Right lobe of liver (tissue), 6 donors: ENCODE measurements around the gene MSANTD1. TPM values are rescaled to one million over a fixed set of nuclear protein-coding genes. Genes with fewer than 3 reads are reported as not detected.
"Not testable (repeated sequence)": the region's sequence is repeated elsewhere in the genome, so short reads cannot be mapped to it uniquely, and the experiment has no call there.

Experiments used
- ATAC-seq, 4 donors: fragments of 200-7000 bp; cut with Tn5 transposase; one replicate each; pipeline ENCODE4 v1.9.1; 2020; ENCODE audit warnings: mild to moderate bottlenecking in 4 of 4, moderate library complexity in 4 of 4
- DNase-seq, 3 donors: peaks; one replicate each; pipeline ENCODE4 v3.0.0-alpha.2; 2020
- H3K27ac ChIP-seq, 3 donors: fragments of 200-600 bp; one replicate each; pipeline ENCODE4 v1.8.0; 2022
- H3K27me3 ChIP-seq, 2 donors: fragments of 200-600 bp; one replicate each; pipeline ENCODE4 v1.8.0; 2022
- H3K36me3 ChIP-seq, 4 donors: fragments of 200-600 bp; sonication (generic) in 1 of 4; one replicate each; pipeline versions ENCODE4 v1.5.1 to v1.8.0; 2017 to 2022; ENCODE audit warnings: control low read depth in 1 of 4
- H3K4me1 ChIP-seq, 4 donors: fragments of 200-600 bp; sonication (generic) in 1 of 4; one replicate each; pipeline versions ENCODE4 v1.5.1 to v1.8.0; 2017 to 2022; ENCODE audit warnings: control low read depth in 1 of 4
- H3K4me3 ChIP-seq, 3 donors: fragments of 200-600 bp; one replicate each; pipeline ENCODE4 v1.8.0; 2022
- H3K9me3 ChIP-seq, 4 donors: fragments of 200-600 bp; sonication (generic) in 1 of 4; one replicate each; pipeline versions ENCODE4 v1.5.1 to v1.8.0; 2017 to 2022; ENCODE audit warnings: control low read depth in 1 of 4
- POLR2A ChIP-seq: fragments of 450-650 bp; IDR thresholded peaks from one replicate; pipeline ENCODE4 v1.6.1; 2017; ENCODE audit warnings: antibody characterized with exemption, mild to moderate bottlenecking
- WGBS: methylation state at CpG from one replicate; pipeline ENCODE4 v1.1.6; 2018; ENCODE audit warnings: low coverage, low lambda C conversion rate; ENCODE audit not compliant: insufficient coverage; ENCODE audit errors: missing lambda C conversion rate; 5-methylcytosine and 5-hydroxymethylcytosine counted together
- intact Hi-C, 2 donors: fragments of 100-400 bp; cut with DNase I; formaldehyde crosslinking; loops; one replicate each; pipeline versions ENCODE4 v1.11.2 to v1.14.1; 2022
- total RNA-seq, 6 experiments: library from RNA; depleted of rRNA in 2 of 6; stranded (reverse); fragments of >200 nt in 2 of 6; fragmentation: NEBNext Ultra II Directional in 3 of 6; extraction: Animal tissue kit (Norgen Biotek cat#: 25700) in 3 of 6; gene quantifications; one replicate each; pipeline versions ENCODE4 v1.1.0 to v1.2.4, GENCODE V29; 2016 to 2023
- TF ChIP-seq, protein P1 (sequence below), 4 donors: fragments of 200-600 bp in 3 of 4; fragments of 450-650 bp in 1 of 4; IDR thresholded peaks; one replicate each; pipeline versions ENCODE4 v1.5.1 to v1.8.0; 2016 to 2022; ENCODE audit warnings: antibody characterized with exemption in 4 of 4, mild to moderate bottlenecking in 2 of 4
- donor health status: DM: no; HTN: yes; CAD: no.
- donor health status: DM: no; HTN: no; CAD: no.
- donor health status: DM: no; HTN: no; CAD: no.
- donor health status: DM: no; HTN: yes; CAD: no.
- donor health status: DM: no; HTN: yes; CAD: no.

Gene MSANTD1
- total RNA-seq, 6 experiments from 2014 or later, result 0.46 to 0.84 (median 0.64) TPM; not detected in 1

DNA sequence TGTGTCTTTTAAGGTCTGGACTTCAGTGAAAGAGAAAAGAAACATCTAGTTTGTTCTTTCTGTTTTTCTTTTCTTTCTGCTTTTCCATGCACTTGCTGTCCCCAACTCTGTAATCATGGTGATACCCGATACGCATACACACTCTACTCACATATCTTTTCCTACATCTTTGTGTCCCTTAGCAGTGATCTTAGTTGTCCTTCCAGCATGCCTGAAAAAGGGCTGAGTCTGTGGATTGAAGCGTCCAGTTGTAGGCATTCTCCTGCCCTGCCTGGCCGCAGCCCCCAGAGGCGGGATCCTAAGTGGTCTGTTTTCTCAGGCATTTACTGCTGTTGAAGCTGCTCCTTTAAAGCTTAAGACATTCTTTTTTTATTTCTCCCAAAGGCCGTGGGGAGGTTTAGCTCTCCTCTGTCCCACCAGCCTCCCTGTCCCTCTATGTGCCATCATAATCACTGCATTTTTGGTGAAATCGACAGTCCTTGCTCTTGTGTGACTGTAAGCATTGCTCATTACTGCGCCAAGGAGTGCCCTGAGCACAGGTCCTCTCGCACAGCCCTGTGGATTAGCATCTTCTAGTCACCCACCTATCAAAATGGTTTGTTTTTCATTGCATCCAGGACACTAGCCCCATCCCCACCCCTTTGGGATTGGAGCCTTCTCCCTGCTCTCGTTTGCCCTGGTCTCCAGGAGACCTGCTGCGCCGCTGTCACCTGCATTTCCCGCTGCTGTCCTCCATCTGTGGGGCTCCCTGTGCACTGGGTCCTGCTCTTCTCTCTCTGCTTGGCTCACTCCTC, 48.3 kb downstream of the MSANTD1 start:
- TF ChIP-seq, protein P1, sequence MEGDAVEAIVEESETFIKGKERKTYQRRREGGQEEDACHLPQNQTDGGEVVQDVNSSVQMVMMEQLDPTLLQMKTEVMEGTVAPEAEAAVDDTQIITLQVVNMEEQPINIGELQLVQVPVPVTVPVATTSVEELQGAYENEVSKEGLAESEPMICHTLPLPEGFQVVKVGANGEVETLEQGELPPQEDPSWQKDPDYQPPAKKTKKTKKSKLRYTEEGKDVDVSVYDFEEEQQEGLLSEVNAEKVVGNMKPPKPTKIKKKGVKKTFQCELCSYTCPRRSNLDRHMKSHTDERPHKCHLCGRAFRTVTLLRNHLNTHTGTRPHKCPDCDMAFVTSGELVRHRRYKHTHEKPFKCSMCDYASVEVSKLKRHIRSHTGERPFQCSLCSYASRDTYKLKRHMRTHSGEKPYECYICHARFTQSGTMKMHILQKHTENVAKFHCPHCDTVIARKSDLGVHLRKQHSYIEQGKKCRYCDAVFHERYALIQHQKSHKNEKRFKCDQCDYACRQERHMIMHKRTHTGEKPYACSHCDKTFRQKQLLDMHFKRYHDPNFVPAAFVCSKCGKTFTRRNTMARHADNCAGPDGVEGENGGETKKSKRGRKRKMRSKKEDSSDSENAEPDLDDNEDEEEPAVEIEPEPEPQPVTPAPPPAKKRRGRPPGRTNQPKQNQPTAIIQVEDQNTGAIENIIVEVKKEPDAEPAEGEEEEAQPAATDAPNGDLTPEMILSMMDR (IDR thresholded peaks at IDR 0.05), result no peak
- TF ChIP-seq POLR2A, result no peak
- H3K9me3 ChIP-seq, result no peaks in the 10 kb centered on the region
- H3K4me1 ChIP-seq, result no peaks in the 10 kb centered on the region
- WGBS, result 91% methylated on average over 7 of the region's 13 CpGs
- H3K36me3 ChIP-seq, result no peaks in the 10 kb centered on the region
- no peaks in the 10 kb centered on the region for H3K27me3 ChIP-seq
- DNase-seq, result peak in 2 of 3 donors; percentile 15 to 19
- H3K27ac ChIP-seq, result no peak overlapping the region
- intact Hi-C loops, result no loop called here
- no peak overlapping the region for H3K4me3 ChIP-seq
- no peak for ATAC-seq

- H3K27me3 ChIP-seq, result no peaks in the 10 kb centered on the region
- intact Hi-C loops, result no loop called here
- no peaks in the 10 kb centered on the region for H3K36me3 ChIP-seq
- DNase-seq (peak; percentile 6 to 33 (median 22)), ATAC-seq (peak in 1 of 4 donors; percentile 4)
- no peaks in the 10 kb centered on the region for H3K4me1 ChIP-seq
- no peak overlapping the region for H3K27ac ChIP-seq
- no peaks in the 10 kb centered on the region for H3K9me3 ChIP-seq
- H3K4me3 ChIP-seq, result no peak overlapping the region
- 45% methylated on average over 7 of the region's 9 CpGs for WGBS
- TF ChIP-seq, protein P1 (IDR thresholded peaks at IDR 0.05), result no peak
- TF ChIP-seq POLR2A, result no peak
These were observed 50.4 kb downstream of the MSANTD1 start for GRCh38 chr4:3299122-3299975.

DNA sequence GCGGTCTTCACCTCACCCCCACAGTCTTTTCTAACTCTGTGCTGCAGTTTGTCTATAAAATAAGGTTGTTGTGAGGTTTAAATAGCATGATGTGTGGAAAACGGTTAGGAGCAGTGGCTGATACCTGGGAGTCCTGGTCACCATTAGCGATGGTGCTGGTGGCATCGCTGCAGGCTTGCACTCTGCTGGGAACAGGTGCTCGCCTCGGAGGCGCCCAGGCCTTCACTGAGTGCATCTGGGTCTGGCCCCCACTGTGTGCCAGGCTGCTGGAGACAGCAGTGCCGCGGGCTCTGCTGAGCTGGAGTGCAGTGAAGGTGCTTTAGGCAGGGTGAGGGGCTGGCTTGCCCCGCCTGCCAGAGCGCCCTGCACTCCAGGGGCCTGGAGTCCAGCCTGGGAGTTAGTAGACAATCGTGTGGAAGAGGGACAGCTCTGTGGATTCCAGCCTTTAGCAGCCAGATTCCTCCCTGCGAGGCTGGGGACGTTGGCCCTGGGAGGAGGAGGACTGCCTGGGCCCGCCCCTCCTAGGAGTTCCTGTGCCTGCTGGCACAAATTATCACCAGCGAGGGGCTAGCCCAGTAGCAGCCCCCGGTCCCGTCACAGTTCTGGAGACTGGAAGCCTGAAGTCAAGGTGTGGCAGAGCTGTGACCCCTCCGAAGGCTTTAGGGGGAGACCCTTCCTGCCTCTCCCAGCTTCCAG, 51.2 kb downstream of the MSANTD1 start:
- no peaks in the 10 kb centered on the region for H3K27me3 ChIP-seq
- H3K36me3 ChIP-seq, result no peaks in the 10 kb centered on the region
- no peak overlapping the region for H3K4me3 ChIP-seq
- H3K9me3 ChIP-seq, result no peaks in the 10 kb centered on the region
- DNase-seq (peak; percentile 16 to 43 (median 36)), ATAC-seq (no peak)
- H3K4me1 ChIP-seq, result no peaks in the 10 kb centered on the region
- WGBS, result 30% methylated on average over 2 of the region's 19 CpGs
- TF ChIP-seq, protein P1 (IDR thresholded peaks at IDR 0.05), result no peak
- no peak for TF ChIP-seq POLR2A
- no peak overlapping the region for H3K27ac ChIP-seq
- intact Hi-C loops, result no loop called here

DNA sequence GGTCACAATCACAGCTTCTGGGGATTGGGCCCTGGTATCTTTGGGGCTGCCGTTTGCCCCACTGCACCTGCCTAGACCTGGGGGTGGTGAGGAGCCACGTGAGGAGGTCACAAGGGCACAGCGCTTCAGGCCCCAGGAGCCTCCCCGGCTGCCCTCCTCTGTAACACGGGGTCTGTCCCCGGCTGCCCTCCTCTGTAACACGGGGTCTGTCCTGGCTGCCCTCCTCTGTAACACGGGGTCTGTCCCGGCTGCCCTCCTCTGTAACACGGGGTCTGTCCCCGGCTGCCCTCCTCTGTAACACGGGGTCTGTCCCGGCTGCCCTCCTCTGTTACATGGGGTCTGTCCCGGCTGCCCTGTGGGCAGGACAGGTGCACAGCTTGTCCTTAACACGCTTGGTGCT, 51.9 kb downstream of the MSANTD1 start:
- H3K27ac ChIP-seq, H3K27me3 ChIP-seq, H3K9me3 ChIP-seq, intact Hi-C loops, ATAC-seq, H3K4me1 ChIP-seq, H3K4me3 ChIP-seq, H3K36me3 ChIP-seq: not testable (repeated sequence)
- WGBS, result 75% methylated on average over 2 of the region's 15 CpGs
- DNase-seq, result peak; percentile 16 to 36 (median 33)
